GM23338 (cell line): Measurements from ENCODE around the gene FAM9C. TPM values are rescaled to one million over a fixed set of nuclear protein-coding genes. Genes with fewer than 3 reads are reported as not detected.

Source experiments
- ATAC-seq: fragments of 200-7000 bp; cut with Tn5 transposase; 3 replicates; pipeline ENCODE4 v1.9.1; 2020
- DNase-seq: peaks from one replicate; pipeline ENCODE4 v3.0.0-alpha.2; 2015; ENCODE audit warnings: low spot score
- H2AFZ ChIP-seq: fragments of 200-600 bp; sonication (generic); 2 replicates; pipeline ENCODE4 v1.8.0; 2016; ENCODE audit warnings: antibody characterized with exemption, mild to moderate bottlenecking, moderate library complexity
- H3F3A ChIP-seq: fragments of 200-600 bp; sonication (generic); replicated peaks from 2 replicates; pipeline ENCODE4 v1.8.0; 2017; ENCODE audit warnings: antibody characterized with exemption, mixed run types, low read depth
- H3K27ac ChIP-seq: fragments of 200-600 bp; sonication (generic); 2 replicates; pipeline ENCODE4 v1.6.1; 2016; ENCODE audit warnings: low read depth
- H3K27me3 ChIP-seq: fragments of 200-600 bp; sonication (generic); 2 replicates; pipeline ENCODE4 v1.8.0; 2016; ENCODE audit warnings: mild to moderate bottlenecking, mixed run types, moderate library complexity; ENCODE audit not compliant: insufficient read depth
- H3K36me3 ChIP-seq: fragments of 200-600 bp; sonication (generic); 2 replicates; pipeline ENCODE4 v1.8.0; 2016; ENCODE audit warnings: mild to moderate bottlenecking; ENCODE audit not compliant: insufficient read depth
- H3K4me1 ChIP-seq: fragments of 200-600 bp; sonication (generic); 2 replicates; pipeline ENCODE4 v1.8.0; 2016; ENCODE audit warnings: mild to moderate bottlenecking, moderate library complexity; ENCODE audit not compliant: insufficient read depth
- H3K4me2 ChIP-seq: fragments of 200-600 bp; sonication (generic); 2 replicates; pipeline ENCODE4 v1.7.1; 2017; ENCODE audit warnings: mixed run types
- H3K4me3 ChIP-seq: fragments of 200-600 bp; sonication (generic); 2 replicates; pipeline ENCODE4 v1.6.1; 2016; ENCODE audit warnings: mixed run types
- H3K79me2 ChIP-seq: fragments of 200-600 bp; sonication (generic); replicated peaks from 2 replicates; pipeline ENCODE4 v1.8.0; 2017; ENCODE audit warnings: mild to moderate bottlenecking; ENCODE audit not compliant: insufficient read depth
- H3K9me2 ChIP-seq: fragments of 200-600 bp; sonication (generic); 2 replicates; pipeline ENCODE4 v1.8.0; 2017; ENCODE audit not compliant: insufficient read depth
- H4K20me1 ChIP-seq: fragments of 200-600 bp; sonication (generic); replicated peaks from 2 replicates; pipeline ENCODE4 v1.8.0; 2017; ENCODE audit warnings: mild to moderate bottlenecking; ENCODE audit not compliant: insufficient read depth
- H3K27ac Mint-ChIP-seq: 2 replicates; pipeline ENCODE4 v1.8.0; 2020; ENCODE audit warnings: inconsistent platforms, mild to moderate bottlenecking, moderate library complexity, mixed read lengths
- H3K27me3 Mint-ChIP-seq: 3 replicates; pipeline ENCODE4 v1.8.0; 2022; ENCODE audit warnings: low read depth, mild to moderate bottlenecking, moderate library complexity, mixed read lengths, inconsistent platforms; ENCODE audit not compliant: insufficient read depth, poor library complexity
- H3K36me3 Mint-ChIP-seq: 3 replicates; pipeline ENCODE4 v1.8.0; 2021; ENCODE audit warnings: low read depth, mild to moderate bottlenecking, inconsistent platforms, moderate library complexity, mixed read lengths
- H3K4me1 Mint-ChIP-seq: 3 replicates; pipeline ENCODE4 v1.8.0; 2020; ENCODE audit warnings: mild to moderate bottlenecking, inconsistent platforms, mixed read lengths
- H3K4me3 Mint-ChIP-seq: 3 replicates; pipeline ENCODE4 v1.8.0; 2021; ENCODE audit warnings: moderate library complexity, mild to moderate bottlenecking, inconsistent platforms, mixed read lengths
- H3K9me3 Mint-ChIP-seq: 3 replicates; pipeline ENCODE4 v1.8.0; 2020; ENCODE audit warnings: moderate library complexity, mild to moderate bottlenecking, inconsistent platforms, mixed read lengths
- CREB1 ChIP-seq: fragments of 250-450 bp; sonication (Bioruptor Pico); IDR thresholded peaks from 2 replicates; pipeline ENCODE4 v1.5.0; 2020; ENCODE audit warnings: low read depth, mild to moderate bottlenecking, moderate library complexity
- ETS1 ChIP-seq: IDR thresholded peaks from 2 replicates; pipeline ENCODE4 v1.6.1; 2016; ENCODE audit warnings: antibody characterized with exemption
- EZH2 ChIP-seq: fragments of 200-600 bp; sonication (generic); IDR thresholded peaks from one replicate; pipeline ENCODE4 v1.8.0; 2017; ENCODE audit warnings: antibody characterized with exemption, mild to moderate bottlenecking, low read depth; ENCODE audit not compliant: unreplicated experiment
- EZH2phosphoT487 ChIP-seq: fragments of 200-600 bp; sonication (generic); IDR thresholded peaks from one replicate; pipeline ENCODE4 v1.8.1; 2018; ENCODE audit warnings: antibody characterized with exemption; ENCODE audit not compliant: unreplicated experiment
- JUNB ChIP-seq: IDR thresholded peaks from one replicate; pipeline ENCODE4 v1.6.1; 2016; ENCODE audit warnings: antibody characterized with exemption; ENCODE audit not compliant: unreplicated experiment
- NANOG ChIP-seq: IDR thresholded peaks from 2 replicates; pipeline ENCODE4 v1.6.1; 2016; ENCODE audit warnings: antibody characterized with exemption, borderline replicate concordance
- POLR2AphosphoS5 ChIP-seq: IDR thresholded peaks from 2 replicates; pipeline ENCODE4 v1.6.1; 2016; ENCODE audit warnings: antibody characterized with exemption, low read depth
- REST ChIP-seq: IDR thresholded peaks from one replicate; pipeline ENCODE4 v1.6.1; 2018; ENCODE audit warnings: antibody characterized with exemption; ENCODE audit not compliant: unreplicated experiment
- STAT1 ChIP-seq: IDR thresholded peaks from one replicate; pipeline ENCODE4 v1.6.1; 2016; ENCODE audit warnings: antibody characterized with exemption; ENCODE audit not compliant: unreplicated experiment
- ZNF114 ChIP-seq: fragments of 250-450 bp; sonication (Bioruptor Pico); IDR thresholded peaks from 2 replicates; pipeline ENCODE4 v1.5.0; 2020; ENCODE audit warnings: mild to moderate bottlenecking, moderate library complexity
- ZNF331 ChIP-seq: fragments of 250-450 bp; sonication (Bioruptor Pico); IDR thresholded peaks from 2 replicates; pipeline ENCODE4 v1.5.0; 2020; ENCODE audit warnings: low read depth, mild to moderate bottlenecking, moderate library complexity
- ZNF462 ChIP-seq: fragments of 250-450 bp; sonication (Bioruptor Pico); IDR thresholded peaks from 2 replicates; pipeline ENCODE4 v1.5.0; 2020; ENCODE audit warnings: mild to moderate bottlenecking, moderate library complexity
- polyA plus RNA-seq: library from polyadenylated mRNA; unstranded; fragments of >200 nt; fragmentation: Nextera tagmentation; extraction: Ambion mirVana; gene quantifications from 2 replicates; pipeline ENCODE4 v1.2.1, GENCODE V29; 2016
- total RNA-seq: library from RNA; depleted of rRNA; stranded (reverse); fragments of >200 nt; shearing (Covaris generic); gene quantifications from 2 replicates; pipeline ENCODE4 v1.2.3, GENCODE V29; 2014
- TF ChIP-seq, protein P1 (sequence below), 2 experiments: fragments of 200-600 bp in 1 of 2; sonication (generic) in 1 of 2; conservative IDR thresholded peaks; 2 replicates each; pipeline versions ENCODE4 v1.5.1 to v1.6.1; 2016 to 2017; ENCODE audit warnings: antibody characterized with exemption in 2 of 2, low read depth in 2 of 2, mild to moderate bottlenecking in 2 of 2, moderate library complexity in 1 of 2

FAM9C gene
- total and polyA plus RNA-seq, 2 experiments from 2014 or later: 0.08 TPM; not detected in 1

DNA sequence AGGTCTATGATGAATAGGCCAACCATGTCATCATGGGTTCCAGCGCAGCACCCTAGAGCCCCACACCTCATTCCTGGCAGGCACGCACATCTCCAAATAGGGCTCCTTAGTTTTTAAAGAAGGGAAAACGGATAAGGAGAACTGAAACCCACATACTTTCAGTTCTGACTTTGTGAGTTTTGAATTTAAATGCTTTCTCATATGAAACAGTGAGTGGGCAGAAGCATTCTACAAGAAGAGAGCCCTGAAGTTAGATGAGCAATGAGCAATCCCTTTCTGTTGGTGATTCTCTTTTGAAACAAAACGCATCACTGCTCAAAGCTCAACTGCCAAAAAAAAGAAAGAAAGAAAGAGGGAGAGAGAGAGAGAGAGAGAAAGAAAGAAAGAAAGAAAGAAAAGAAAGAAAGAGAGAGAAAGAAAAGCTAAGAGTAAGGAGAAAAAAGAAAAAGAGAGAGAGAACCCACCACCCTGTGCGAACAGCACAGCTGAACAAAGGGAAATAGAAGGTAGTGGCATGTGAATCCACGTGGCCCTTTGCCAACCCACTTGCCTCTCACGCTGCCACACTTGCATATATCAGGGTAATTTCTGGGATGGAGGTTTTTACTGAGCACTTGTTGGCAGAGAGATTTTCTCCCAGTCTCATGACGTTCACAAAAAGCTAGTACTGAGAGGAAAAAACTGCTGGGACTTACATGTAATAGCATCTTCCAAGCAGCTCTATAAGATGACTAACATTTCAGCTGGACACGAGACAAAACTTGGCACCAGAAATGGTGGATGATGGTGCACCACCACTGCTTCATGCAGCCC lies 38.6 kb downstream of the FAM9C start:
- no peak overlapping the region for H3K4me3 Mint-ChIP-seq
- Histone ChIP-seq H3K4me2 (no peak overlapping the region), H3K4me1 (peaks cover 4% of the 10 kb centered on the region; the same call in 1 of the 2 replicates), H2AFZ (no peak overlapping the region), H3K36me3 (no peaks in the 10 kb centered on the region; the same call in 1 of the 2 replicates), H3F3A (no peaks in the 10 kb centered on the region), H3K79me2 (no peaks in the 10 kb centered on the region), H3K9me2 (no peaks in the 10 kb centered on the region), H3K4me3 (no peak overlapping the region), H4K20me1 (no peaks in the 10 kb centered on the region), H3K27ac (no peak overlapping the region), H3K27me3 (no peaks in the 10 kb centered on the region)
- DNase-seq (no peak), ATAC-seq (no peak)
- TF ChIP-seq JUNB (no peak), STAT1 (no peak), ZNF114 (CRISPR knock-in tag) (no peak), EZH2phosphoT487 (no peak), ZNF331 (CRISPR knock-in tag) (no peak), ETS1 (no peak), ZNF462 (CRISPR knock-in tag) (no peak), NANOG (no peak), REST (no peak), CREB1 (CRISPR knock-in tag) (no peak), POLR2AphosphoS5 (no peak), EZH2 (no peak)
- TF ChIP-seq, protein P1, sequence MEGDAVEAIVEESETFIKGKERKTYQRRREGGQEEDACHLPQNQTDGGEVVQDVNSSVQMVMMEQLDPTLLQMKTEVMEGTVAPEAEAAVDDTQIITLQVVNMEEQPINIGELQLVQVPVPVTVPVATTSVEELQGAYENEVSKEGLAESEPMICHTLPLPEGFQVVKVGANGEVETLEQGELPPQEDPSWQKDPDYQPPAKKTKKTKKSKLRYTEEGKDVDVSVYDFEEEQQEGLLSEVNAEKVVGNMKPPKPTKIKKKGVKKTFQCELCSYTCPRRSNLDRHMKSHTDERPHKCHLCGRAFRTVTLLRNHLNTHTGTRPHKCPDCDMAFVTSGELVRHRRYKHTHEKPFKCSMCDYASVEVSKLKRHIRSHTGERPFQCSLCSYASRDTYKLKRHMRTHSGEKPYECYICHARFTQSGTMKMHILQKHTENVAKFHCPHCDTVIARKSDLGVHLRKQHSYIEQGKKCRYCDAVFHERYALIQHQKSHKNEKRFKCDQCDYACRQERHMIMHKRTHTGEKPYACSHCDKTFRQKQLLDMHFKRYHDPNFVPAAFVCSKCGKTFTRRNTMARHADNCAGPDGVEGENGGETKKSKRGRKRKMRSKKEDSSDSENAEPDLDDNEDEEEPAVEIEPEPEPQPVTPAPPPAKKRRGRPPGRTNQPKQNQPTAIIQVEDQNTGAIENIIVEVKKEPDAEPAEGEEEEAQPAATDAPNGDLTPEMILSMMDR (conservative IDR thresholded peaks at IDR 0.05; ENCODE audit: low read depth in 2 of 2): no peak
- peaks cover 10% of the 10 kb centered on the region for H3K4me1 Mint-ChIP-seq
- H3K27me3 Mint-ChIP-seq: no peaks in the 10 kb centered on the region
- no peaks in the 10 kb centered on the region for H3K9me3 Mint-ChIP-seq
- no peaks in the 10 kb centered on the region for H3K36me3 Mint-ChIP-seq
- no peak overlapping the region for H3K27ac Mint-ChIP-seq
